GM19455 (cell line): Measurements from ENCODE around the gene S1PR5.
"Not testable (repeated sequence)": the region's sequence is repeated elsewhere in the genome, so short reads cannot be mapped to it uniquely, and the experiment has no call there.

Experiments used
- ATAC-seq: cut with Tn5 transposase; IDR thresholded peaks from one replicate; pipeline ENCODE4 v1.9.1; 2021; ENCODE audit not compliant: unreplicated experiment

Gene S1PR5, protein sequence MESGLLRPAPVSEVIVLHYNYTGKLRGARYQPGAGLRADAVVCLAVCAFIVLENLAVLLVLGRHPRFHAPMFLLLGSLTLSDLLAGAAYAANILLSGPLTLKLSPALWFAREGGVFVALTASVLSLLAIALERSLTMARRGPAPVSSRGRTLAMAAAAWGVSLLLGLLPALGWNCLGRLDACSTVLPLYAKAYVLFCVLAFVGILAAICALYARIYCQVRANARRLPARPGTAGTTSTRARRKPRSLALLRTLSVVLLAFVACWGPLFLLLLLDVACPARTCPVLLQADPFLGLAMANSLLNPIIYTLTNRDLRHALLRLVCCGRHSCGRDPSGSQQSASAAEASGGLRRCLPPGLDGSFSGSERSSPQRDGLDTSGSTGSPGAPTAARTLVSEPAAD

DNA sequence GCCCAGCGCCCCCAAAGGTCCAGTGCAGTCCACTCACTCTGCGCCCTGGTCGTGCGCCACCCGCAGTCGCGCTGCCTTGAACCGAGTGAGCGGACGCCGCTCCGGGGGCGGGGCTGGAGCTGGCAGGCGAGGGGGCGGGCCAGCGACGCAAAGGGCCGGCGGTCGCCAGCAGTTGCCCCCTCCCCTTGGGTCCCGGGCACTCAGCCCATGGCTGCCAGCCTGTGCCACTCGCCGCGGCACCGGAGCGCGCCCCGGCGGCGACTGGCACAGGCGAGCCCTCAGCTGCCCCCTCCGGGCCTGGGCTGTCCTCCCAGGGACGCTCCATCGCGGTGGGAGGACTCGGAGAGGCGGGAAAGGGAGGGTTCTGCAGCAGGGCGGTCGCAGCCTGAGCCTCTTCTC is at the start of gene S1PR5:
Gene S1PR5, minus strand, starts transcription at position 87 of the 399 bp plus-strand sequence. CDS start 2,436 bp downstream, outside the sequence.
- no peak for ATAC-seq

GRCh38 chr19:10566658-10567410 is 49.6 kb upstream of the S1PR5 start:
- no peak for ATAC-seq

DNA sequence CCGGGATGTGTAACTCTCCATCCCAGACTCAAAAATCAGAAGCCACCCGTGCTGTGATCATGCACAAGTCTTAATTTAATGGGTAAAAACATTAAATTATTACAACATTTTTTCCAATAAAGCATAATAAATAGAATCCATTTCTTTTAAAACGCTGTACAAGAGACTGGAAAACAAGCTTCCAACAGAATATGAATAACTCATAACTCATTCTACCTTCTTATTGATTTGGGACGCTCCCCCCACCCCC is 49.1 kb upstream of the S1PR5 start:
- ATAC-seq, result no peak

GRCh38 chr19:10565567-10566407 is 48.5 kb upstream of the S1PR5 start, which contains the start of gene KRI1:
TSS of gene KRI1 (minus strand) at chr19:10566010. CDS start at chr19:10565999, 11 bp downstream.
- ATAC-seq, result peak; percentile 51

- ATAC-seq, result no peak
Measured at GRCh38 chr19:10565028-10565566, 47.9 kb upstream of the S1PR5 start.

DNA sequence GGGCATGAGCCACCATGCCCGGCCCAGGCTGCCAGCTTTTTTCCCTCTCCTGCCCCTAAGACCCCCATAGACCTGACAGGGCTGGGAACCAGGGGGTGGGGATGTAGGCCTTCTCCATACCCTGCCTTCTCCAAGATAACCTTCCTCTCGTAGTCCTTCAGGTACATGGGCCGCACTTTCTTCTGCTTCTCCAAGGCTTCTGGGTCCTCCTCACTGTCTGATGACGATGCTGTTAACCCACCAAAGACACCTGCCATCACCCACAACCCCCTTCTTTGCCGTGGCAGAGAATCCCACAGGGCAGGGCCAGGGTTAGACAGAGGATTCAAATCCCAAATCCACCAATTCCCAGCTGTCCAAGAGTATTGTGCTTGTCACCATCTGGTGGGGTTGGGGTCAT is 45.4 kb upstream of the S1PR5 start:
- no peak for ATAC-seq

- ATAC-seq, result no peak
Measured at GRCh38 chr19:10560154-10560553, 42.9 kb upstream of the S1PR5 start.

GRCh38 chr19:10557603-10558197 is 40.5 kb upstream of the S1PR5 start:
- ATAC-seq, result no peak

GRCh38 chr19:10555610-10555973 is 38.3 kb upstream of the S1PR5 start:
- ATAC-seq, result no peak

GRCh38 chr19:10554760-10555609 is 37.7 kb upstream of the S1PR5 start:
- no peak for ATAC-seq

- ATAC-seq, result no peak
Measured at GRCh38 chr19:10553943-10554381, 36.7 kb upstream of the S1PR5 start.

GRCh38 chr19:10553087-10553667 is 35.9 kb upstream of the S1PR5 start:
- no peak for ATAC-seq

DNA sequence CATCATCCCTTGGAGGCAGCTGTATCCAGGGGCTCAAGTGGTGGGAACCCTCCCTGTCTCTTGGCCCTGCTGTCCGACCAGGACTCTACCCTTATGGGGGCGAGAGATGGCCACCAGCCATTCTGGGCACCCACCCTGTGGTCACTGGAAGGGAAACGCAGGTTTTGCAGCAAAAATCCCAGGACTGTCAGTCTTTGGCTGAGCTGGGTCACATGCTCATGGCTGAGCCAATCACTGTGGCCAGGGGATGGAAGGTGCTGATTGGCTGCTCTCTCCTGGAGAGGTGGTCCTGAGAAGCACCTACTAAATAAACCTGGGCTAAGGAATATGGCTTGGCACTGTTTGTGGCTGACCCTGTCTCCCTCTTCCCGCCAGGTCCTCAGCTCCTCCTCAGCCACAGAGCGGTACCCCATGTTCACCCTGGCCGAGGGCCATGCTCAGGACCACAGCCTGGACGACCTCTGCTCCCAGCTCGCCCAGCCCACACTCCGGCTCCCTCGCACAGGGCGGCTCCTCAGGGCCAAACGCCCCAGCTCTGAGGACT is 35.3 kb upstream of the S1PR5 start:
- no peak for ATAC-seq

GRCh38 chr19:10551698-10552301 is 34.6 kb upstream of the S1PR5 start:
- ATAC-seq, result no peak

DNA sequence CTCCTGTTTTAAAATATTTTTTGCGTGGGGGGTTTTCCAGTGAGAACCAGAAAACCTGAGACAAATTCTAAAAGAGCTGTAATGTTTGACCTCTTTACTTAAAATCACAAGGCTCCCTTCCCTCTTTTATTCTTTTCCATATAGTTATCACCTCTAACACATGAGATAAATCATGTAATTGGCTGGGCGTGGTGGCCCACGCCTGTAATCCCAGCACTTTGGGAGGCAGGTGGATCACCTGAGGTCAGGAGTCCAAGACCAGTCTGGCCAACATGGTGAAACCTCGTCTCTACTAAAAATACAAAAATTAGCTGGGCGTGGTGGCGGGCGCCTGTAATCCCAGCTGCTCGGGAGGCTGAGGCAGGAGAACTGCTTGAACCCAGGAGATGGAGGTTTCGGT is 33.8 kb upstream of the S1PR5 start:
- not testable (repeated sequence) for ATAC-seq

DNA sequence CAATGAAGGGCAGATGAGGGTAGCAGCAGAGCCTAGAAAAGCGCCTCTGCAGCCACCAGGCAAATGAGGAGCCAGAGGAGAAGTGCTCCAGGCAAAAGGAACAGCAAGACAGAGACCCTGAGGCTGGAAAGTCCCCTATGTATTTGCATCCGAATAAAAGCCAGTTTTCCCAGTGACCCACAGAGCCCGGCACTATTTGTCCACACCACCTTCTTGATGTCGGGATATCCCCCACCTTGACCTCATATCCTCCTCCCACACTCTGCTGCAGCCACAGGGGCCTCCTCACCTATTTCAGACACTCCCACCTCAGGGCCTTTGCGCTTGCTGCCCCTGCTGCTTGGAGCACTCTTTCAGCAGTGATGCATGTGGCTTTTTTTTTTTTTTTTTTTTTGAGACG is 33.1 kb upstream of the S1PR5 start:
- no peak for ATAC-seq

GRCh38 chr19:10549733-10550132 is 32.5 kb upstream of the S1PR5 start:
- no peak for ATAC-seq

- no peak for ATAC-seq
Measured at GRCh38 chr19:10548746-10549276, 31.6 kb upstream of the S1PR5 start.

DNA sequence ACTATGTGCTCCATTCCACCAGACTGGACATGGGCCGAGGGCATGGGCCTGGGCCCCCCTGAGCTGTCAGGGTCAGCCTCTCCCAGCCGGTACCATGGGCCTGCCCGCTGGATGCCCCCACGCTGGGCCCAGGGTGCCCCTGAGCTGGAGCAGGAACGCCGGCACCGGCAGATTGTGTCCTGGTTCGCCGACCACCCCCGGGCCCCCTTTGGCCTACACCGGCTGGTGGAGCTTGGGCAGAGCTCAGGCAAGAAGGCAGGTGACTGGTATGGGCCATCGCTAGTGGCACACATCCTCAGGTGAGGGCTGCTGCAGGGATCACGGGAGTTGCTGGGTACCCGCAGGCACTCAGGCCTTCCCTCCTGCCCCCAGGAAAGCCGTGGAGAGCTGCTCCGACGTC is 29.6 kb upstream of the S1PR5 start:
- ATAC-seq, result no peak
